ENCODE measurements around the gene AHRR.

DNA sequence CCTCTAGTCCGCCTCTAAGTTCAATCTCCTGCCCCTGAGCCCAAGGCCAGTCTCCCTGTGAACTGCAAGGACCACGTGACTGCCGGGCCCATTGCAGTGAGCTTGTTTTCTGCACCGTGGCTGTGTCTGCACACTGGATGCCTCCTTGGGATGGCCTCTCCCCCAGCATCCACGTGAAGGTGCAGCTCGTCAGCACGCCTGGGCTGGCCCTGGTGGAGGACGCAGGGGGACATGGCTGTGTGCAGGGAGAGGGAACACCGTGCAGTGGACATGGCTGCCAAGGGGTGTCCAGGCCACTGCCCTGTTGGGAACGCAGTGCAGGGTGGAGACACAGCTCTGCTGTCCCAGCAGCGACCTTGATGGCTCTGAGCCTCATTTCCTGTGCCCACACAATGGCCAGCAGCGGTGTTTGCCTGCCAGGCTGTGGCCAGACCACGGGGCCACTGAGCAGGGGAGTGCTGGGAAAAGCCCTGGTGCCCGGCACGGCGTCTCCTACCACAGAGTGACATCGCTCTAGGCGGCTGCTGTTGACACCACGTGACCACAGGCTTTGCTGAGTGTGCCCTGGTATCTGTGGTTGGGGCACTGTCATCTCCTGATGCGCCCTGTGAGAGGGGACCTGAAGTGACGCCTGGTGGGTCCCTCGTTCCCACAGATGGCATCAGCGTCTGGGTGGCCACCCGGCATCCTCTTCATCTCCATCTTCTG, 94.6 kb downstream of the AHRR start:
- TF ChIP-seq CTCF (IDR thresholded peaks at IDR 0.05; ENCODE audit: poor library complexity) (no peak), EZH2 (IDR thresholded peaks at IDR 0.05; ENCODE audit: borderline replicate concordance) (no peak), EZH2phosphoT487 (IDR thresholded peaks at IDR 0.05; ENCODE audit: low read depth, severe bottlenecking, unreplicated experiment) (no peak)
